SK-N-SH (cell line): ENCODE measurements around the gene BTNL2. TPM values are rescaled to one million over a fixed set of nuclear protein-coding genes. Genes with fewer than 3 reads are reported as not detected.

Experiments used
- CTCF ChIA-PET: fragments of 300-600, 350-600 bp; formaldehyde crosslinking; extraction: SDS; loops from one replicate; lab custom pipeline; 2021; lab: Yijun Ruan, JAX
- POLR2A ChIA-PET: fragments of 350-600 bp; sonication (Branson Sonifier 250); formaldehyde crosslinking; extraction: SDS; loops from one replicate; lab custom pipeline; 2020; ENCODE audit warnings: antibody characterized with exemption, inconsistent platforms; lab: Yijun Ruan, JAX
- DNase-seq: peaks from one replicate; pipeline ENCODE4 v3.0.0; 2012
- H2AFZ ChIP-seq: fragments of 200-600 bp; sonication (generic); 2 replicates; pipeline ENCODE4 v1.8.1; 2016; ENCODE audit warnings: antibody characterized with exemption, mild to moderate bottlenecking, low read depth
- H3F3A ChIP-seq: fragments of 200-600 bp; sonication (generic); replicated peaks from 2 replicates; pipeline ENCODE3; 2016; ENCODE audit warnings: antibody characterized with exemption, mild to moderate bottlenecking; ENCODE audit not compliant: insufficient read depth
- H3K27ac ChIP-seq, 2 experiments: fragments of 200-500 bp in 1 of 2; fragments of 200-600 bp in 1 of 2; sonication (Bioruptor generic) in 1 of 2; sonication (generic), shearing (Covaris generic) in 1 of 2; 2 replicates each; pipeline versions ENCODE4 v1.5.1 to v1.6.1; 2014 to 2016; ENCODE audit warnings: low read depth in 2 of 2, inconsistent platforms in 1 of 2, low read length in 1 of 2, mild to moderate bottlenecking in 1 of 2, mixed read lengths in 1 of 2
- H3K27me3 ChIP-seq: fragments of 200-600 bp; sonication (generic), shearing (Covaris generic); 2 replicates; pipeline ENCODE4 v1.6.1; 2016; ENCODE audit warnings: mixed run types; ENCODE audit not compliant: insufficient read depth
- H3K36me3 ChIP-seq, 2 experiments: fragments of 200-500 bp in 1 of 2; fragments of 200-600 bp in 1 of 2; sonication (Bioruptor generic) in 1 of 2; sonication (generic) in 1 of 2; replicated peaks in 1 of 2; 2 replicates each; pipeline versions ENCODE3 to v1.5.1; 2014 to 2016; ENCODE audit warnings: low read length in 1 of 2, mild to moderate bottlenecking in 1 of 2; ENCODE audit not compliant: insufficient read depth in 2 of 2, control insufficient read depth in 1 of 2
- H3K4me1 ChIP-seq, 2 experiments: fragments of 200-500 bp in 1 of 2; fragments of 200-600 bp in 1 of 2; sonication (Bioruptor generic) in 1 of 2; sonication (generic), shearing (Covaris generic) in 1 of 2; 2 replicates each; pipeline versions ENCODE4 v1.5.1 to v1.6.1; 2014 to 2016; ENCODE audit warnings: low read depth in 1 of 2, low read length in 1 of 2, mixed run types in 1 of 2; ENCODE audit not compliant: insufficient read depth in 2 of 2, control insufficient read depth in 1 of 2
- H3K4me2 ChIP-seq: fragments of 200-600 bp; sonication (generic), shearing (Covaris generic); 2 replicates; pipeline ENCODE4 v1.6.1; 2017; ENCODE audit warnings: mixed run types
- H3K4me3 ChIP-seq, 2 experiments: fragments of 200-500 bp in 1 of 2; fragments of 200-600 bp in 1 of 2; sonication (Bioruptor generic) in 1 of 2; sonication (generic), shearing (Covaris generic) in 1 of 2; 2 replicates each; pipeline versions ENCODE4 v1.5.1 to v1.8.1; 2014 to 2016; ENCODE audit warnings: low read depth in 2 of 2, inconsistent platforms in 1 of 2, low read length in 1 of 2, mild to moderate bottlenecking in 1 of 2, mixed read lengths in 1 of 2, moderate library complexity in 1 of 2
- H3K79me2 ChIP-seq: fragments of 200-600 bp; sonication (generic); 2 replicates; pipeline ENCODE4 v1.8.1; 2017; ENCODE audit warnings: mild to moderate bottlenecking; ENCODE audit not compliant: insufficient read depth
- H3K9ac ChIP-seq: fragments of 200-600 bp; sonication (generic); 2 replicates; pipeline ENCODE4 v1.6.1; 2017; ENCODE audit warnings: mixed run types
- H3K9me2 ChIP-seq: fragments of 200-600 bp; sonication (generic); 2 replicates; pipeline ENCODE4 v1.6.1; 2017; ENCODE audit warnings: mixed run types
- H3K9me3 ChIP-seq: fragments of 200-600 bp; sonication (generic); 2 replicates; pipeline ENCODE4 v1.6.1; 2017; ENCODE audit warnings: mixed run types, mild to moderate bottlenecking, moderate library complexity
- H4K20me1 ChIP-seq: fragments of 200-600 bp; sonication (generic); 2 replicates; pipeline ENCODE4 v1.6.1; 2017; ENCODE audit warnings: mild to moderate bottlenecking, mixed run types; ENCODE audit not compliant: insufficient read depth
- GATA2 ChIP-seq: sonication (generic); formaldehyde crosslinking; IDR thresholded peaks from 2 replicates; pipeline ENCODE4 v1.5.0; 2020; ENCODE audit warnings: mild to moderate bottlenecking, missing genetic modification reagents
- MAX ChIP-seq: IDR thresholded peaks from 2 replicates; pipeline ENCODE4 v1.4.0; 2012; ENCODE audit warnings: low read depth
- MEF2A ChIP-seq: IDR thresholded peaks from 2 replicates; pipeline ENCODE4 v1.4.0; 2012; ENCODE audit warnings: low read depth, borderline replicate concordance
- NFIC ChIP-seq: IDR thresholded peaks from 2 replicates; pipeline ENCODE4 v1.4.0; 2012; ENCODE audit warnings: borderline replicate concordance
- PBX3 ChIP-seq: IDR thresholded peaks from 2 replicates; pipeline ENCODE4; 2012
- POLR2AphosphoS5 ChIP-seq: IDR thresholded peaks from 2 replicates; pipeline ENCODE4 v1.6.1; 2012; ENCODE audit warnings: low read depth, low read length
- RAD21 ChIP-seq: IDR thresholded peaks from 2 replicates; pipeline ENCODE4 v1.6.1; 2012; ENCODE audit warnings: mild to moderate bottlenecking, low read length
- SIN3A ChIP-seq: IDR thresholded peaks from 2 replicates; pipeline ENCODE4 v1.6.1; 2012; ENCODE audit warnings: low read depth, mild to moderate bottlenecking, low read length, moderate library complexity, borderline replicate concordance
- TAF1 ChIP-seq: IDR thresholded peaks from 2 replicates; pipeline ENCODE4 v1.6.1; 2012; ENCODE audit warnings: low read depth, mild to moderate bottlenecking, low read length, moderate library complexity, borderline replicate concordance
- USF1 ChIP-seq: IDR thresholded peaks from 2 replicates; pipeline ENCODE4 v1.4.0; 2012; ENCODE audit warnings: low read depth, borderline replicate concordance
- USF2 ChIP-seq: fragments of 150-350 bp; IDR thresholded peaks from 2 replicates; pipeline ENCODE4 v1.6.1; 2017; ENCODE audit warnings: antibody characterized with exemption, low read length, low read depth, borderline replicate concordance
- ZBTB33 ChIP-seq: IDR thresholded peaks from 2 replicates; pipeline ENCODE4 v1.4.0; 2012; ENCODE audit warnings: low read depth, borderline replicate concordance
- WGBS: methylation state at CpG from one replicate; pipeline ENCODE4 v1.1.6; 2017; ENCODE audit warnings: low lambda C conversion rate; 5-methylcytosine and 5-hydroxymethylcytosine counted together
- polyA plus RNA-seq, 3 experiments: library from polyadenylated mRNA; depleted of rRNA; stranded (reverse); fragments of >200 nt; gene quantifications; 2 replicates each; pipeline ENCODE4 v1.2.3, GENCODE V29; 2012

The BTNL2 gene
- polyA plus RNA-seq, 1 of the 3 experiments (the other 2 are of a cell fraction), result not detected

GRCh38 chr6:32442243-32442667 is 35.3 kb upstream of the BTNL2 start:
- no peaks in the 10 kb centered on the region for H3K9me2 ChIP-seq
- no peaks in the 10 kb centered on the region for H3K79me2 ChIP-seq
- no peak for TF ChIP-seq MAX
- no peak for TF ChIP-seq USF2
- no peak for TF ChIP-seq ZBTB33
- no peak for TF ChIP-seq MEF2A
- no peak for TF ChIP-seq GATA2 (CRISPR knock-in tag)
- TF ChIP-seq USF1, result no peak
- no peak for TF ChIP-seq SIN3A
- no peak for TF ChIP-seq PBX3
- no peak for TF ChIP-seq TAF1
- TF ChIP-seq NFIC, result no peak
- TF ChIP-seq POLR2AphosphoS5, result no peak
- TF ChIP-seq RAD21, result no peak
- no peak overlapping the region for H3K9ac ChIP-seq
- no peak overlapping the region for H3K27ac ChIP-seq
- DNase-seq, result no peak
- H3K4me2 ChIP-seq, result no peak overlapping the region
- H2AFZ ChIP-seq, result no peak overlapping the region
- POLR2A ChIA-PET, result no interaction called here
- H3F3A ChIP-seq, result no peaks in the 10 kb centered on the region
- CTCF ChIA-PET, result interaction anchor here (1.7 kb wide), 1 partner anchor 27 kb away, joined by 3 read pairs; no protein-coding TSS in a partner anchor
- H3K36me3 ChIP-seq, result no peaks in the 10 kb centered on the region
- peaks cover 9% of the 10 kb centered on the region; the same call in 1 of the 2 replicates for H3K27me3 ChIP-seq
- H3K9me3 ChIP-seq, result no peaks in the 10 kb centered on the region; the same call in 1 of the 2 replicates
- no peak overlapping the region for H3K4me3 ChIP-seq
- no peaks in the 10 kb centered on the region for H3K4me1 ChIP-seq
- WGBS, result 7% methylated on average over 7 of the region's 7 CpGs
- H4K20me1 ChIP-seq, result no peaks in the 10 kb centered on the region
